ENCODE results near the gene ZNF160. TPM values are rescaled to one million over a fixed set of nuclear protein-coding genes. Genes with fewer than 3 reads are reported as not detected.
"Not testable (repeated sequence)": the region's sequence is repeated elsewhere in the genome, so short reads cannot be mapped to it uniquely, and the experiment has no call there.

ZNF160 gene
- total RNA-seq, 1 donor from 2014 or later, result 15.7 TPM

GRCh38 chr19:53096579-53096978 is 6.6 kb downstream of the ZNF160 start:
- peak; percentile 33 for ATAC-seq (ENCODE audit: poor library complexity)
- intact Hi-C loops (cut with DNase I); DNase-seq: not testable (repeated sequence)

GRCh38 chr19:53094754-53095575 is 8.3 kb downstream of the ZNF160 start:
- no peak for ATAC-seq (ENCODE audit: poor library complexity)
- intact Hi-C loops (cut with DNase I), result no loop called here

GRCh38 chr19:53092723-53093122 is 10.5 kb downstream of the ZNF160 start:
- intact Hi-C loops (cut with DNase I), result no loop called here
- DNase-seq, result no peak
- no peak for ATAC-seq (ENCODE audit: poor library complexity)

More at GRCh38 chr19:53094754-53095575, 8.3 kb downstream of the ZNF160 start:
- no peak for DNase-seq

DNA sequence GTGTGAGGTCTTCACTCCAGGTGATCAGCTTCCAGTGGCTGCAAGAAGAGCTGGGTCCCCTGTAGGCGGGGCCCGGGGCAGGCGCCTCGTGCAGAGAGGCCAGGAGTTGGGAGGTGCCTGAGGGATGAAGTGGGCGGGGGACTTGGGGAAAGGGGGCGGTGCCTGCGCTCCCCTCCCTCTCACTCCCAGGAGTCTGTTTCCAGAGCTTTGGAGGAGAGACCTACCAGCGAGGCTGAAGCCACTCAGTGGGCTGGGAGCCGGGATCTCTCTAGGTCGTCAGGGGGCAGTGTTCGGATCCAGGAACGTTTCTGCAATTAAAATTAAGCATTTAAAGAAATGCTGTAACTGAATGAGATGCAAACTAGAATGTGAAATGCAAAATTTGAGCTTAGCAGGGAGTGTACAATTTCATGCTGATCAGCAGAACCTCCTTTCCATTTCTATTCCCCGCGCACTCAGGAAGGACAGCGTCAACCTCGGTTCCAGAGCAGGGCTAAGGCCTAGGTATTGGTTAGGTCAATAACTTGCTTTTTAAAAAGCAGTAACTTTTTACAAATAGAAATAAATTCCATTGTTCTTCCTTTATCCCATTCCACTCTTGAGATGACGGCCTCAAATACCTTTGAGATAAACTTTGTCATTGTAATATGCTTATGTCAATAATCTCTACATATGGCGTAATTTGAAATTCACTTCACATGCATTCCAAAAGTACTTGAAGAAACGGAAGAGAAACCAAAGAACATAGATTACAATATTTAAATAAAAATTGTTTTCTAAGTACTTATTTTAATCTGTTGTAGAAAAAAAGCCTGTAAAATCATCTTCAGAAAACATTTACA is 11.6 kb downstream of the ZNF160 start:
- DNase-seq (no peak), ATAC-seq (ENCODE audit: poor library complexity) (no peak)
- intact Hi-C loops (cut with DNase I), result no loop called here

- no peak for ATAC-seq (ENCODE audit: poor library complexity)
- DNase-seq, result no peak
- intact Hi-C loops (cut with DNase I), result no loop called here
These were observed 15.1 kb downstream of the ZNF160 start for GRCh38 chr19:53088091-53088490.

GRCh38 chr19:53086949-53087348 is 16.3 kb downstream of the ZNF160 start:
- DNase-seq, result peak; percentile 72
- intact Hi-C loops (cut with DNase I), result no loop called here
- ATAC-seq (ENCODE audit: poor library complexity), result peak; percentile 20

GRCh38 chr19:53085496-53085895 is 17.7 kb downstream of the ZNF160 start:
- ATAC-seq (ENCODE audit: poor library complexity) (no peak), DNase-seq (no peak)
- intact Hi-C loops (cut with DNase I), result no loop called here

DNA sequence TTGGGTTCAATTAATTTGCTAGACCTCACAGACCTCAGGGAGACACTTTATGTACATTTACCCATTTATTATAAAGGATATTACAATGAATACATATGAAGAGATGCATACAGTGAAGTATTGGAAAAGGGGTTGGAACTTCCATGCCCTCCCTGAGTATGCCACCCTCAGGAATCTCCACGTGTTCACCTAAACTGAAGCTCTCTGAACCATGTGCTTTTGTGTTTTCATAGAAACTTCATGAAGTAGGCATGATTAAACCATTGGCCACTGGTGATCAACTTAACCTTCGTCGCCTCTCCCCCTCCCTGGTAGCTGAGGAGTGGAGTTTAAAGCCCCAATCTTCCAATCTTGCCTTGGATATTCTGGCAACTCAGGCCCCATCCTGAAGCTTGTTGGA is 20.3 kb downstream of the ZNF160 start:
- intact Hi-C loops (cut with DNase I), result no loop called here
- DNase-seq, result no peak
- ATAC-seq (ENCODE audit: poor library complexity), result no peak

- DNase-seq, result no peak
- intact Hi-C loops (cut with DNase I), result loop anchor here (5.0 kb wide), 1 partner anchor 113 kb away; the partner anchor contains the start of gene ZNF665
- ATAC-seq (ENCODE audit: poor library complexity), result no peak
These were observed 23.8 kb downstream of the ZNF160 start for GRCh38 chr19:53079313-53079924.

DNA sequence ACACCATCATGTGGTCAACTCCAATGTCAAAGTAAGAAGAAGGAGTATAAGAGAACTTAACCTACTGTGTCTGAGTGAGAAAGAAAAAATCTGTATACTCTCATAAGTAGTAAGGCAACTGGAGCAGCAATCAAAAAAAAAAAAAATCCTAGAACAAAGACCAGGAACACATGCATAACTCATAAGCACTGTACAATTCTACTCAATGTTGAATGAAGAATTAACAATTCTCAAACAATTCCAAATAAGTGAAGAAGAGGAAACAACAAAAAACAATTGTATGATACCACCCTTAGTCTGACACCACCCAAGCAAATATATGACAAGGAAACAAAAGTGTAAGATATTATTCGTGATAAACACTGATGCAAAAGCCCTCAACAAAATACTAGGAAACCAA is 24.6 kb downstream of the ZNF160 start:
- ATAC-seq (ENCODE audit: poor library complexity), result peak; percentile 40
- DNase-seq, result no peak
- intact Hi-C loops (cut with DNase I), result loop anchor here (5.0 kb wide), 1 partner anchor 114 kb away; the partner anchor contains the start of gene ZNF665

- DNase-seq (peak; percentile 67), ATAC-seq (ENCODE audit: poor library complexity) (peak; percentile 83)
- intact Hi-C loops (cut with DNase I), result loop anchor here (5.0 kb wide), 1 partner anchor 115 kb away; the partner anchor contains the start of gene ZNF665
These were observed 26.2 kb downstream of the ZNF160 start for GRCh38 chr19:53076984-53077383.

- DNase-seq (no peak), ATAC-seq (ENCODE audit: poor library complexity) (no peak)
- intact Hi-C loops (cut with DNase I), result no loop called here
These were observed 34.4 kb downstream of the ZNF160 start for GRCh38 chr19:53068834-53069233.

DNA sequence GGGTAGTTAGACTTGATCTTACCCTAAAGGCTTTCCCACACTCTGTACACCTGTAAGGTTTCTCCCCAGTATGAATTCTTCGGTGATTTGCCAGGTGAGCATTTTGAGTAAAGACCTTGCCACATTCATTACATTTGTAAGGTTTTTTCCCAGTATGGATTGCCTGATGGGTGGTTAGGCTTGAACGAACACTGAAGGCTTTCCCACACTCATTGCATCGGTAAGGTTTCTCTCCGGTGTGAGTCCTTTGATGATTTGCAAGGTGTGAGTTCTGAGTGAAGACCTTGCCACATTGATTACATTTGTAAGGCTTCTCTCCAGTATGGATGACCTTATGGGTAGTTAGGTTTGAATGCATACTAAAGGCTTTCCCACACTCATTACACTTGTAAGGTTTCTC is 35.0 kb downstream of the ZNF160 start:
- ATAC-seq (ENCODE audit: poor library complexity), result no peak
- DNase-seq, result no peak
- intact Hi-C loops (cut with DNase I), result no loop called here

DNA sequence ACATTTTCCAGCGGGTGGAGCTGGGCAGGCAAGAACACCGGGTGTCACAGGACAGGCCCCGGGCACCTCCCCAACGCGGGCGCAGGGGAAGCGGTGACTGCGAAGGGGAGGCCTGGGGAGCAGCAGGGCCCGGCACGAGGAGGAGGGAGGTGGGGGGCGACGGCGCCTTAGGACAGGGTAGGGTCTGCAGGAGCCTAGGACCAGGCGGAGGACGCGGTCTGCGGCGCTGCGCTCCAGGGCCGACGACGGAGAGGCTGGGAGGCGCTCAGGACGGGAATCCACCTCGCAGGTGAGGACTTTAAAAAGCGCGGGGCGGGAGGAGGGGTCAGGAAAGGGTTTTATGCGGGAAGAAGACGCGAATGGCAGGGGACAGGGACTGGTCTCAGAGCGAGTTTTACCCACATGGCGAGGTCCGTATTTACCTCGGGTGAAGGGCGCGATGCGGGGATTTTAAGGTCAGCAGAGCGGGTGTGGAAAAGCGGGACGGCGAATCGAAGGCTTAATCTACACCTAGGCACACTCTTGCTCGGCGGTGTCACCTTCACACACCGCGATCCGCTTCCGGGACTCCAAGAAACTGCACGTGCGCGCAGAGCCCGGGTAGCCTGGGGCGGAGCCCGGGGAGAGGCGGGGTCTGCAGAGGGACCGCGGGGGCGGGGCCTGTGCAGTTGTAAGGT is 45.2 kb downstream of the ZNF160 start:
- peak; percentile 70 for DNase-seq
- peak; percentile 94 for ATAC-seq (ENCODE audit: poor library complexity)
- intact Hi-C loops (cut with DNase I), result no loop called here

- ATAC-seq (ENCODE audit: poor library complexity) (no peak), DNase-seq (no peak)
- intact Hi-C loops (cut with DNase I), result no loop called here
These were observed 48.1 kb downstream of the ZNF160 start for GRCh38 chr19:53055117-53055516.

DNA sequence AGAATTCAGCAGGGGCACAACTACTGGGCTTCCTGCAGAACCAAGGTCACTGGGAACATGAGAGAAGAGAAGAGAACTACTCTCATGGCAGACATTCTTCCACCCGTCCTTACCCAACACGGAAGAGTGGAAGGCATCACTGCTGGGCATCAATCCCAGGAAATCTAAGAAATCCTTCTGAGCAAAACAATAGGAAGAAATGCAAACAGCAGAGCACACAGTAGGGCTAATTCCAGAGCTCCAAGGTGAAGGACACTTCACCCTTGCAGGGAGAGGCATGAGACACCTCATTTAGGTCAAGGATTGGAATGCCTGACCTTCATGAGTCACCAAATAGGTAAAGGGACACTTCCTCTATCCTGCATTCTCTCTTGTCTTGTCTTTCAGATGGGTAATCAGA is 55.8 kb downstream of the ZNF160 start:
- intact Hi-C loops (cut with DNase I), result no loop called here
- no peak for DNase-seq
- ATAC-seq (ENCODE audit: poor library complexity), result no peak

DNA sequence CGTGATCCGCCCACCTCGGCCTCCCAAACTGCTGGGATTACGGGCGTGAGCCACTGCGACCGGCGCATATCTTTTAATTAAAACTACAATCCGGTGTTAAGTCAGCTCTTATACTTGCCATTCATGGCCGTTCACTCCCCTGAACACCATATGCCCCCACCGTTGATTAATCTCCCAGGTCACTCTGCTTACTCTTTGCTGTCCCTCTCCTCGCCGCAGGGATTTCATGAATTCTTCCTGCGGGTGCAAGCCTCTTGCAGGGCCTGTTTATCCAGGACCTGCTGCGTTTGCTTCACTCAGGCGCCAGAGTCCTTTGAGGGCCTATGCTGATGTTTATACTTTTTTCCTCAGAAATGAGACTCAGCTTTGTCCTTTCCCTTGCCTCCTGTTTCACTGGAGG is 57.7 kb downstream of the ZNF160 start:
- ATAC-seq (ENCODE audit: poor library complexity) (no peak), DNase-seq (no peak)
- intact Hi-C loops (cut with DNase I), result no loop called here

DNA sequence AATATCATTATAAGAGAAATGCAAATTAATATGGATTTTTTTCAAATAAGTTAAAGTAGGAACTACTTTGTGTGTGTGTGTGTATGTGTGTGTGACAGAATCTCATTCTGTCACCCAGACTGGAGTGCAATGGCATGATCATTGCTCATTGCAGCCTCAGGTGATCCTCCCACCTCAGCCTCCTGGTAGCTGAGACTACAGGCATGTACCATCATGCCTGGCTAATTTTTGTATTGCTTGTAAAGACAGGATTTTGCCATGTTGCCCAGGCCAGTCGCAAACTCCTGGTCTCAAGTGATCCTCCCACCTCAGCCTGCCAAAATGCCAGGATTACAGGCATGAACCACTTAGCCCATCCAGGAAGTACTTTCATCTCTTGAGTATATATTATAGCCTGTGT is 61.9 kb downstream of the ZNF160 start:
- DNase-seq (no peak), ATAC-seq (ENCODE audit: poor library complexity) (no peak)
- intact Hi-C loops (cut with DNase I), result no loop called here
